ENCODE data around the gene MIPEP.
A peak's percentile ranks its signal among the peaks of the same experiment; 100 is the strongest.

The MIPEP gene

DNA sequence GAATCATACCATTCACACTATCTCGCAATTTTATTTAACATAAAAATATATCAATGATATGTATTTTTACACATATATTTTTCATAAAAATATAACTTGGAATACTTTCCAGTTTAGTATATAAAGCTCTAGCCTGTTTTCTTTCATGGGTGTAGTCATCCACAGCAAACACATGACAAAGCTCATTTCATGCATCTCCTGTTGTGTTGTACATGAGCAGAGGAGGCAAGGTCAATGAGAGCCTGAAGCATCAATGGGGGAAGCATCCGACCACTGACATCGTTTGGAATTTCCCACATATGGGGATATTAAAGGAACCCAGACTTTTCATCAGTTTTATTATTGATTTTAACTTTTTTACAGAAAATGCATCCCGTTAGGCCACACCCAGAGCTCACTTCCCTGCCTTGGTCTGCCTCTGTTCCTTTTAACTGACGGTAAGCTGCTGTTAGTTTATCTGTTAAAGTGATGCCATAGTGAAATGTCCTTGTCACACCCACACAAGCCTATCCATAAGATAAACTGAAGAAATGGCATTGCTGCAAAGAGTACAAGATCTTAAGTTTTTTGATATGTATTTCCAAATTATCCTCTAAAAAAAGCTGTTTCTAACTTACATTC, 44.0 kb downstream of the MIPEP start:
- H4K20me1 ChIP-seq (ENCODE audit: control insufficient read depth, insufficient read depth, low read depth, low read length) = peaks cover 14% of the 10 kb centered on the region; the same call in 1 of the 2 replicates
- H3K27me3 ChIP-seq (ENCODE audit: control insufficient read depth, low read length) = peaks cover 22% of the 10 kb centered on the region
- no peak overlapping the region for H3K4me3 ChIP-seq (ENCODE audit: low read length)

GRCh38 chr13:23844132-23844531, 45.1 kb downstream of the MIPEP start:
- H3K4me3 ChIP-seq (ENCODE audit: low read length) = no peak overlapping the region
- no peak overlapping the region for H3K27ac ChIP-seq (ENCODE audit: low read depth, low read length)
- H3F3A ChIP-seq (ENCODE audit: control insufficient read depth, insufficient read depth) = no peaks in the 10 kb centered on the region
- peaks cover 22% of the 10 kb centered on the region for H3K27me3 ChIP-seq (ENCODE audit: control insufficient read depth, low read length)
- H4K20me1 ChIP-seq (ENCODE audit: control insufficient read depth, insufficient read depth, low read depth, low read length) = peaks cover 14% of the 10 kb centered on the region; the same call in 1 of the 2 replicates
- H3K9me3 ChIP-seq (ENCODE audit: control insufficient read depth, insufficient read depth, low read length) = no peaks in the 10 kb centered on the region
- H3K4me1 ChIP-seq (ENCODE audit: control insufficient read depth, low read length) = peaks cover 21% of the 10 kb centered on the region
- no peaks in the 10 kb centered on the region for H3K9me2 ChIP-seq (replicated peaks; ENCODE audit: control insufficient read depth, low read length)
- TF ChIP-seq, protein P1, sequence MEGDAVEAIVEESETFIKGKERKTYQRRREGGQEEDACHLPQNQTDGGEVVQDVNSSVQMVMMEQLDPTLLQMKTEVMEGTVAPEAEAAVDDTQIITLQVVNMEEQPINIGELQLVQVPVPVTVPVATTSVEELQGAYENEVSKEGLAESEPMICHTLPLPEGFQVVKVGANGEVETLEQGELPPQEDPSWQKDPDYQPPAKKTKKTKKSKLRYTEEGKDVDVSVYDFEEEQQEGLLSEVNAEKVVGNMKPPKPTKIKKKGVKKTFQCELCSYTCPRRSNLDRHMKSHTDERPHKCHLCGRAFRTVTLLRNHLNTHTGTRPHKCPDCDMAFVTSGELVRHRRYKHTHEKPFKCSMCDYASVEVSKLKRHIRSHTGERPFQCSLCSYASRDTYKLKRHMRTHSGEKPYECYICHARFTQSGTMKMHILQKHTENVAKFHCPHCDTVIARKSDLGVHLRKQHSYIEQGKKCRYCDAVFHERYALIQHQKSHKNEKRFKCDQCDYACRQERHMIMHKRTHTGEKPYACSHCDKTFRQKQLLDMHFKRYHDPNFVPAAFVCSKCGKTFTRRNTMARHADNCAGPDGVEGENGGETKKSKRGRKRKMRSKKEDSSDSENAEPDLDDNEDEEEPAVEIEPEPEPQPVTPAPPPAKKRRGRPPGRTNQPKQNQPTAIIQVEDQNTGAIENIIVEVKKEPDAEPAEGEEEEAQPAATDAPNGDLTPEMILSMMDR (IDR thresholded peaks at IDR 0.05; ENCODE audit: low read depth, low read length, poor library complexity, severe bottlenecking) = no peak
- TF ChIP-seq EZH2phosphoT487 (IDR thresholded peaks at IDR 0.05; ENCODE audit: borderline replicate concordance, low read length) = no peak
- H3K79me2 ChIP-seq (ENCODE audit: control insufficient read depth, low read length) = no peaks in the 10 kb centered on the region
- H3K36me3 ChIP-seq (ENCODE audit: control insufficient read depth, low read length) = no peaks in the 10 kb centered on the region
- no peak overlapping the region for H3K4me2 ChIP-seq (ENCODE audit: low read length)

More for the DNA sequence above, 44.0 kb downstream of the MIPEP start:
- H3K27ac ChIP-seq (ENCODE audit: low read depth, low read length) = no peak overlapping the region
- H3F3A ChIP-seq (ENCODE audit: control insufficient read depth, insufficient read depth) = no peaks in the 10 kb centered on the region
- H3K4me2 ChIP-seq (ENCODE audit: low read length) = 0 out of 2 replicates have a peak overlapping the region, but pooled peaks have one; percentile 7
- no peaks in the 10 kb centered on the region for H3K9me3 ChIP-seq (ENCODE audit: control insufficient read depth, insufficient read depth, low read length)
- no peaks in the 10 kb centered on the region for H3K79me2 ChIP-seq (ENCODE audit: control insufficient read depth, low read length)
- peaks cover 21% of the 10 kb centered on the region for H3K4me1 ChIP-seq (ENCODE audit: control insufficient read depth, low read length)
- TF ChIP-seq EZH2phosphoT487 (IDR thresholded peaks at IDR 0.05; ENCODE audit: borderline replicate concordance, low read length) = no peak
- TF ChIP-seq, protein P1 (IDR thresholded peaks at IDR 0.05; ENCODE audit: low read depth, low read length, poor library complexity, severe bottlenecking) = no peak
- H3K36me3 ChIP-seq (ENCODE audit: control insufficient read depth, low read length) = no peaks in the 10 kb centered on the region
- no peaks in the 10 kb centered on the region for H3K9me2 ChIP-seq (replicated peaks; ENCODE audit: control insufficient read depth, low read length)

DNA sequence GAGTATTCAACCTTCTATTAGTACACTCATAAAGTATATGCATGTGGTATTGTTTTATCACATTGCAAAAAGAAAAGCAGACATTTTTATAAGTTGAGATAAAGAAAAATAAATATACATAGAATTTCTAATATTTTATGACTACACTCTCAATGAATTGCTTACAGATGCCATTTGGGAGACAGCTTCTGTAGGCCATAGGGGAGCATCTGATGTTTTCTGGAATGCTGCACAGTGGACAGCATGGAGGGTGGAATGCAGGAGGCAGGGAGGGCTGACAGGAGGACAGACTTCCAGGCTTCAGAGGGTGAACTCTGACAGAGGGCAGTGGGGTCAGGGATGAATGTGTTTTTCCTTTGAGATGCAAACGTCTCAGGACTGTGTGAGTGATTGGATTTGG, 45.8 kb downstream of the MIPEP start:
- no peaks in the 10 kb centered on the region for H3K9me3 ChIP-seq (ENCODE audit: control insufficient read depth, insufficient read depth, low read length)
- H4K20me1 ChIP-seq (ENCODE audit: control insufficient read depth, insufficient read depth, low read depth, low read length) = peaks cover 14% of the 10 kb centered on the region; the same call in 1 of the 2 replicates
- peaks cover 18% of the 10 kb centered on the region for H3K27me3 ChIP-seq (ENCODE audit: control insufficient read depth, low read length)
- no peak overlapping the region for H3K4me2 ChIP-seq (ENCODE audit: low read length)
- TF ChIP-seq, protein P1 (IDR thresholded peaks at IDR 0.05; ENCODE audit: low read depth, low read length, poor library complexity, severe bottlenecking) = no peak
- TF ChIP-seq EZH2phosphoT487 (IDR thresholded peaks at IDR 0.05; ENCODE audit: borderline replicate concordance, low read length) = no peak
- no peaks in the 10 kb centered on the region for H3K79me2 ChIP-seq (ENCODE audit: control insufficient read depth, low read length)
- no peaks in the 10 kb centered on the region for H3K36me3 ChIP-seq (ENCODE audit: control insufficient read depth, low read length)
- no peak overlapping the region for H3K4me3 ChIP-seq (ENCODE audit: low read length)
- no peaks in the 10 kb centered on the region for H3F3A ChIP-seq (ENCODE audit: control insufficient read depth, insufficient read depth)
- peaks cover 16% of the 10 kb centered on the region for H3K4me1 ChIP-seq (ENCODE audit: control insufficient read depth, low read length)
- no peaks in the 10 kb centered on the region for H3K9me2 ChIP-seq (replicated peaks; ENCODE audit: control insufficient read depth, low read length)
- no peak overlapping the region for H3K27ac ChIP-seq (ENCODE audit: low read depth, low read length)
